ENCODE results near the gene FCER2. TPM values are rescaled to one million over a fixed set of nuclear protein-coding genes. Genes with fewer than 3 reads are reported as not detected.

Gene FCER2
- total RNA-seq, 4 donors from 2014 or later = 0.49 to 0.88 (median 0.68) TPM; not detected in 1

DNA sequence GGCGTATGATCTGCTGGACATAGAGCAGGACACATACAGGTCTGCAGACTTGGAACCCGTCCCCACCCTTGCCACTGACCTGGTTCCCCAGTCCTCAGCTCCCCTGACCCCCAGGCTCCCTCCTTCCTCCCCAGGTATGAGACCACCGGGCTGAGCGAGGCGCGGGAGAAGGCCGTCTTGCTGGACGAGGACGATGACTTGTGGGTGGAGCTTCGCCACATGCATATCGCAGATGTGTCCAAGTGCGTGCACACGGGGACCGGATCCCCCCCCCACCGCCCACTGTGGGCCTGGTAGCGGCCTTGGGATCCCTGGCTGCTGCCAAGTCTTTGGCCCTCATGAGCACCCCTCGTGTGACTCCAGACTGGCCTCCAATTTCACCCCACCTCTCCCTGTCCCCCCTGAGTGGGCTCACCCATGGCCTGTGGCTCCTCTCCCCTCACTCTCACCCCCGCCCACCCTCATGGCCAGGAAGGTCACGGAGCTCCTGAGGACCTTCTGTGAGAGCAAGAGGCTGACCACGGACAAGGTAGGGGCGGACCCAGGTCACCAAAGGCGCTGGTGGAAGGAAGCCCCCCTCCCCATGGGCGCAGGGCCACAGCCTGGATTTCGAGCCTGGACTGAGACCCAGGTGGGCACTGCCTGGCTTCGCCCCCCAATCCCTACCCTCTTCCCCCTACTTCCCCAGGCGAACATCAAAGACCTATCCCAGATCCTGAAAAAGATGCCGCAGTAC, 59.5 kb downstream of the FCER2 start:
- no peak for TF ChIP-seq CTCF (IDR thresholded peaks at IDR 0.05; ENCODE audit: low read depth)

DNA sequence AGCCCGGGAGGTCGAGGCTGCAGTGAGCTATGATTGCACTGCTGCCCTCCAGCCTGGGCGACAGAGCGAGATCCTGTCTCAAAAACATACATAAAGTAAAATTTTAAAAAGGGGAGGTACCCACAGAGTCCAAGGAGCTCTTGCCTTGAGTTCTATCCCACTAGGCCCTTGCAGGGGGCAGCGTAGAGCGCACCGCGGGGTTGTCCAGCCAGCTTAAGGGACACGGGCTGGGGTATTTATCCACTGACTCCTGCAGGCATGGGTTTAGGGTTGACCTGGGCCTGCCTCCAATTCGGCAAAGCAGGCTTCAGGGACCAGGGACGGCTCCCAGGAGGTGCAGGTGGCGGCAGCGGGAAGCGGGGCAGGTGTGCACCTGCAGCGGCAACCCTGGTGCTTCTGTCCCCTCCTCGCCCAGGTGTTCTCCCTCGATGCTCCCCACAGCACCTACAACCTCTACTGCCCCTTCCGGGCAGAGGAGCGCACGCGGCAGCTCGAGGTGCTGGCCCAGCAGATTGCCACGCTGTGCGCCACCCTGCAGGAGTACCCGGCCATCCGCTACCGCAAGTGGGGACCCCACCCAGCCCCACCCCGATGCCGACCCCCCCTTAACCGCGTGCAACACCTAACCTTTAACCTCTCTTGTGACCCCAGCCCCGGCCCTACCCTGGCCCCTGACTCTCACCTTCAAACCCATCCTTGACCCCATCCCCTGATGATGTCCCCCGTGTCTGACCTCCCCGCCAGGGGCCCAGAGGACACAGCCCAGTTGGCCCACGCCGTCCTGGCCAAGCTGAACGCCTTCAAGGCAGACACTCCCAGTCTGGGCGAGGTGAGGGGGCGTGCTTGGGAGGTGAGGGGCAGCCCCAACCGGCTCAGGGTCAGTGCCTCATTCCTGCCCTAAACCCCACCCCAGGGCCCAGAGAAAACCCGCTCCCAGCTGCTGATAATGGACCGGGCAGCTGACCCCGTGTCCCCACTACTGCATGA, 60.3 kb downstream of the FCER2 start:
- TF ChIP-seq CTCF (IDR thresholded peaks at IDR 0.05; ENCODE audit: low read depth) = no peak

- TF ChIP-seq CTCF (IDR thresholded peaks at IDR 0.05; ENCODE audit: low read depth) = no peak
These were observed 61.1 kb downstream of the FCER2 start for GRCh38 chr19:7640803-7641202.

DNA sequence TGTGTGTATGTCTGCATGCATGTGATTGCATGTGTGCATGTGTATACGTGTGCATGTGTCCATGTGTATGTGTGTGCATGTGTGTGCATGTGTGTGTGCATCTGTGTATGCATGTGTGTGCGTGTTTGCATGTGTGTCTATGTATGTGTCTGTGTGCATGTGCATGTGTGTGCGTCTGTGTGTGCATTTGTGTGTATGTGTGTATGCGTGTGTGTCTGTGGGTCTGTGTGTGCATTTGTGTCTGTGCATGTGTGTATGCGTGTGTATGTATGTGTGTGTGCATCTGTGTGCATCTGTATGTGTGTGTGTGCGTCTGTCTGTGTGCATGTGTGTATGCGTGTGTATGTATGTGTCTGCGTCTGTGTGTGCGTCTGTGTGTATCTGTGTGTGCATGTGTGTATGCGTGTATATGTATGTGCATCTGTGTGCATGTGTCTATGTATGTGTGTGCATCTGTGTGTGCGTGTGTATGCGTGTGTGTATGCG, 62.0 kb downstream of the FCER2 start:
- no peak for TF ChIP-seq CTCF (IDR thresholded peaks at IDR 0.05; ENCODE audit: low read depth)

DNA sequence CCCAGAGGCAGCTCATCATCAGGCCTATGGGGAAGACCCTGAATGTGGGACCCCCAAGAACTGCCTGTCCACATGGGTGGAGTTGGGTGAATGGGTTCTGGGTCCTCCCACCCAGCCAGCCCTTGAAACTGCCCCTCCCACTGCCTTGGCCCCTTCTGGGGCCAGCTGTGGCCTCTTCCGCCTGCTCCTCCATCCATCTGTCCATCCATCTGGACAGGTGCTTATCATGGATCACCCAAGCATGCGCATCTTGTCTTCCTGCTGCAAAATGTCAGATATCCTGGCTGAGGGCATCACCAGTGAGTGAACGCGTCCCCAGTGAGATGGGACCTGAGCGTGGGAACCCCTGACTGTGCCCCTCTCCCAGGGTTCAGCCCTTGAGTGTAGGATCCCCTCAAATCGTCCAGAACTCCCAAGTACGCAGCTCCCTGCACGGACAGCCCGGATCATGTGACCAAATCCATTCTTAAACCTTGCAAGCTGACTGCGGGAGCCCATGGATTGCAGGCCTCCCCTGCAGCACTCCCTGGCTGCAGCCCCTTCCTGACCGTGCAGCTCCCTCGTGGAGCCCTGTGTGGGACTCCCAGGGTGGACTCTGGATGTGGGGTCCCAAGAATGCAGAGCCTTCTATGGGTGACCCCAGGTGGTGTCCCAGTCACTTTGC, 63.0 kb downstream of the FCER2 start:
- TF ChIP-seq CTCF (IDR thresholded peaks at IDR 0.05; ENCODE audit: low read depth) = no peak

Other genes starting within 250 kb of the FCER2 start
- gene PEX11G, start 213.1 kb downstream of the FCER2 start, total RNA-seq = 10 to 100 TPM in 1 of 4 donors, 1 to 10 TPM in 3; 2.3 to 10.6 (median 6.5) TPM
- gene ZNF358, start 186.0 kb downstream of the FCER2 start, total RNA-seq = 10 to 100 TPM; 39.8 to 88.7 (median 46.7) TPM
- gene MCOLN1, start 179.5 kb downstream of the FCER2 start, total RNA-seq = 10 to 100 TPM; 28.6 to 50.8 (median 30.2) TPM
- gene PNPLA6, start 166.4 kb downstream of the FCER2 start, total RNA-seq = 10 to 100 TPM; 32.4 to 75.4 (median 53.3) TPM
- gene CAMSAP3, start 106.3 kb downstream of the FCER2 start, total RNA-seq = not detected
- 10 to 100 TPM; 16.1 to 40.5 (median 30.9) TPM for gene XAB2, start 72.6 kb downstream of the FCER2 start, total RNA-seq
- 10 to 100 TPM in 3 of 4 donors, 1 to 10 TPM in 1; 8.3 to 35.4 (median 21.1) TPM for gene PET100, start 72.3 kb downstream of the FCER2 start, total RNA-seq
- gene PCP2, start 68.4 kb downstream of the FCER2 start, total RNA-seq = not detected
- 10 to 100 TPM; 20.2 to 62.7 (median 27.0) TPM for gene STXBP2, start 65.0 kb downstream of the FCER2 start, total RNA-seq
- gene RETN, start 33.1 kb downstream of the FCER2 start, total RNA-seq = 1 to 10 TPM in 2 of 4 donors, not detected in 2; 1.5 to 1.8 TPM
- gene MCEMP1, start 25.0 kb downstream of the FCER2 start, total RNA-seq = 1 to 10 TPM in 3 of 4 donors, not detected in 1; 1.1 to 8.5 (median 1.3) TPM
- 100 to 1,000 TPM in 1 of 4 donors, 10 to 100 TPM in 3; 59.9 to 114 (median 72.2) TPM for gene TRAPPC5, start 21.3 kb downstream of the FCER2 start, total RNA-seq
- gene CLEC4G, start 30.0 kb upstream of the FCER2 start, total RNA-seq = 1 to 10 TPM; 1.7 to 4.0 (median 3.1) TPM
- 10 to 100 TPM; 17.5 to 24.8 (median 21.8) TPM for gene CD209, start 45.4 kb upstream of the FCER2 start, total RNA-seq
- gene CLEC4M, start 61.1 kb upstream of the FCER2 start, total RNA-seq = not detected
- gene EVI5L, start 128.1 kb upstream of the FCER2 start, total RNA-seq = 10 to 100 TPM in 2 of 4 donors, 1 to 10 TPM in 2; 6.3 to 12.1 (median 9.9) TPM
- gene PRR36, start 172.3 kb upstream of the FCER2 start, total RNA-seq = not detected
- gene LRRC8E, start 186.4 kb upstream of the FCER2 start, total RNA-seq = 1 to 10 TPM in 1 of 4 donors, under 1 TPM in 3; 0.19 to 1.5 (median 0.50) TPM
- gene MAP2K7, start 201.7 kb upstream of the FCER2 start, total RNA-seq = 10 to 100 TPM in 3 of 4 donors, 1 to 10 TPM in 1; 9.9 to 16.2 (median 12.4) TPM
- gene TGFBR3L, start 212.7 kb upstream of the FCER2 start, total RNA-seq = not detected
- gene SNAPC2, start 218.2 kb upstream of the FCER2 start, total RNA-seq = 10 to 100 TPM in 1 of 4 donors, 1 to 10 TPM in 3; 6.4 to 13.0 (median 9.4) TPM
- under 1 TPM in 3 of 4 donors, not detected in 1; 0.66 to 0.94 (median 0.68) TPM for gene CTXN1, start 224.0 kb upstream of the FCER2 start, total RNA-seq
- 10 to 100 TPM; 31.6 to 44.1 (median 38.0) TPM for gene TIMM44, start 241.5 kb upstream of the FCER2 start, total RNA-seq

Data from subcutaneous adipose tissue (tissue), 4 donors.